Measurements from ENCODE around the gene C4orf50. TPM values are rescaled to one million over a fixed set of nuclear protein-coding genes. Genes with fewer than 3 reads are reported as not detected.

C4orf50 gene
- total and polyA plus RNA-seq, 4 donors, result under 0.01 to 0.17 TPM; not detected in 2

GRCh38 chr4:5984843-5985242, 33.4 kb downstream of the C4orf50 start:
- no peaks in the 10 kb centered on the region for H3K4me1 ChIP-seq (ENCODE audit: control insufficient read depth in 4 of 4, insufficient read depth in 4 of 4, low read length in 3 of 4)
- no peak for TF ChIP-seq ZBTB33 (IDR thresholded peaks at IDR 0.05)
- TF ChIP-seq FOXA1 (IDR thresholded peaks at IDR 0.05), result no peak
- no peak for TF ChIP-seq MAX (IDR thresholded peaks at IDR 0.05)
- TF ChIP-seq NR2F2 (IDR thresholded peaks at IDR 0.05), result no peak

GRCh38 chr4:5982156-5982973, 35.9 kb downstream of the C4orf50 start:
- Histone ChIP-seq H3K27me3 (ENCODE audit: control insufficient read depth in 4 of 4, insufficient read depth in 4 of 4, low read length in 3 of 4) (peaks cover 0 to 7% (median 1%) of the 10 kb centered on the region in 4 donors), H3K4me1 (ENCODE audit: control insufficient read depth in 4 of 4, insufficient read depth in 4 of 4, low read length in 3 of 4) (no peaks in the 10 kb centered on the region), H3K9me3 (ENCODE audit: control insufficient read depth in 4 of 4, low read length in 3 of 4) (peaks cover 0 to 4% (median 2%) of the 10 kb centered on the region in 4 donors), H3K36me3 (ENCODE audit: control insufficient read depth in 4 of 4, insufficient read depth in 3 of 4, low read depth in 1 of 4, low read length in 3 of 4) (no peaks in the 10 kb centered on the region), H3K4me3 (ENCODE audit: low read depth in 1 of 3, low read length in 3 of 3) (no peak overlapping the region), H3K27ac (ENCODE audit: low read depth in 1 of 2, low read length in 2 of 2) (no peak overlapping the region), H3K9ac (ENCODE audit: low read depth in 1 of 2, low read length in 2 of 2) (no peak overlapping the region)
- no peak for DNase-seq (ENCODE audit: low spot score)
- 70% methylated on average over 9 of the region's 9 CpGs for WGBS
- no peak for TF ChIP-seq TAF1 (conservative IDR thresholded peaks at IDR 0.05)
- TF ChIP-seq EGR1 (IDR thresholded peaks at IDR 0.05; ENCODE audit: low read depth in 2 of 2), result no peak
- TF ChIP-seq CTCF (IDR thresholded peaks at IDR 0.05; ENCODE audit: low read depth, low read length, missing input control), result no peak
- no peak for TF ChIP-seq SP1 (IDR thresholded peaks at IDR 0.05)
- no peak for TF ChIP-seq HNF4G (IDR thresholded peaks at IDR 0.05)
- no peak for TF ChIP-seq NR2F2 (IDR thresholded peaks at IDR 0.05)
- TF ChIP-seq REST (IDR thresholded peaks at IDR 0.05), result no peak
- TF ChIP-seq RXRA (IDR thresholded peaks at IDR 0.05), result no peak
- no peak for TF ChIP-seq HNF4A (conservative IDR thresholded peaks at IDR 0.05)
- TF ChIP-seq FOXA1 (IDR thresholded peaks at IDR 0.05), result no peak
- no peak for TF ChIP-seq RAD21 (IDR thresholded peaks at IDR 0.05)
- TF ChIP-seq FOXA2 (IDR thresholded peaks at IDR 0.05), result no peak
- TF ChIP-seq ZBTB33 (IDR thresholded peaks at IDR 0.05), result no peak
- TF ChIP-seq YY1 (IDR thresholded peaks at IDR 0.05), result no peak
- no peak for TF ChIP-seq GABPA (IDR thresholded peaks at IDR 0.05 in 1 of 2, conservative IDR thresholded peaks at IDR 0.05 in 1 of 2)
- no peak for TF ChIP-seq ATF3 (IDR thresholded peaks at IDR 0.05)

More at GRCh38 chr4:5984843-5985242, 33.4 kb downstream of the C4orf50 start:
- Histone ChIP-seq H3K4me3 (ENCODE audit: low read depth in 1 of 3, low read length in 3 of 3) (no peak overlapping the region), H3K27me3 (ENCODE audit: control insufficient read depth in 4 of 4, insufficient read depth in 4 of 4, low read length in 3 of 4) (peaks cover 0 to 9% (median 1%) of the 10 kb centered on the region in 4 donors), H3K9ac (ENCODE audit: low read depth in 1 of 2, low read length in 2 of 2) (no peak overlapping the region), H3K36me3 (ENCODE audit: control insufficient read depth in 4 of 4, insufficient read depth in 3 of 4, low read depth in 1 of 4, low read length in 3 of 4) (no peaks in the 10 kb centered on the region), H3K9me3 (ENCODE audit: control insufficient read depth in 4 of 4, low read length in 3 of 4) (peaks cover 0 to 4% (median 2%) of the 10 kb centered on the region in 4 donors), H3K27ac (ENCODE audit: low read depth in 1 of 2, low read length in 2 of 2) (no peak overlapping the region)
- no peak for DNase-seq (ENCODE audit: low spot score)
